Measurements from ENCODE around the gene YIF1A. TPM values are rescaled to one million over a fixed set of nuclear protein-coding genes. Genes with fewer than 3 reads are reported as not detected.

The YIF1A gene
- total RNA-seq, 4 donors from 2014 or later: 39.0 to 60.5 (median 53.7) TPM

DNA sequence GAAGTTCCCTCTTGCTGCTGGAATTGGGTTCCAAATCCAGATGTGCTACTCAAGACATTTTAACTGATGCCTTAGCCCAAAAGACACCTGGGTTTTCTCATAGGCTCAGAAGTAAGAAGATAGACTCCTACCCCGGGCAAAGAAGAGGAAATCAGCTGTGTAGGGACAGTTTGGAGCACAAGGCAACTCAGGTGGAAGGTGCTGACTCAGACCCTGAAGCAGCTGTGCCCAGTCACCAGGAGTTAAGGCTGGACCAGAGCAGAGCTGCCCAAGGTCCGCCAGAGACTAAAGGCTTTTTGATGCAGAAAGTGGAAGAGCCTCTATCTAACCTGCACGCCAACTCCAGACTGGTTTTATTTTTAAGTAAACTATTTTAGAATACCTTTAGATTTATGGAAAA is 41.1 kb downstream of the YIF1A start:
- no peak for TF ChIP-seq CTCF (IDR thresholded peaks at IDR 0.05; ENCODE audit: low read depth)

DNA sequence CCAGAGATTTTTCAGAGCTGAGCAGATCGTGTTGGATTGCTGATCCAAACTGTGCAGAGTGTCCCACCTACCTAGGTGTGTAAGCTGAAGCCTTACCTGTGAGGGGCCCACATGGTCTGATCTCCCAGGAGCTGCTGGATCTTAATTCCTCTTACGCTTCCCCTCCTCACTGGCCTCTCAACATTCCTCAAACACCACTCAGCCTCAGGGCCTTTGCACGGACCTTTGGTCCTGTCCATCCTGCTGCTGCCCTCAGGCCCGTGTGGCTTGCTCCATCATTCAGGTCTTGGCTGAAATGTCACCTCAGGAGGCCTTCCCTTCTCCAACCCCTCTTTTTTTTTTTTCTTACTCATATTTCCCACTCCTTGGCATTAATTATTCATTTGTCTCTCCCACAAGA is 41.6 kb downstream of the YIF1A start:
- TF ChIP-seq CTCF (IDR thresholded peaks at IDR 0.05; ENCODE audit: low read depth): no peak

- no peak for TF ChIP-seq CTCF (IDR thresholded peaks at IDR 0.05; ENCODE audit: low read depth)
These were observed 45.0 kb downstream of the YIF1A start for GRCh38 chr11:66243782-66244535.

DNA sequence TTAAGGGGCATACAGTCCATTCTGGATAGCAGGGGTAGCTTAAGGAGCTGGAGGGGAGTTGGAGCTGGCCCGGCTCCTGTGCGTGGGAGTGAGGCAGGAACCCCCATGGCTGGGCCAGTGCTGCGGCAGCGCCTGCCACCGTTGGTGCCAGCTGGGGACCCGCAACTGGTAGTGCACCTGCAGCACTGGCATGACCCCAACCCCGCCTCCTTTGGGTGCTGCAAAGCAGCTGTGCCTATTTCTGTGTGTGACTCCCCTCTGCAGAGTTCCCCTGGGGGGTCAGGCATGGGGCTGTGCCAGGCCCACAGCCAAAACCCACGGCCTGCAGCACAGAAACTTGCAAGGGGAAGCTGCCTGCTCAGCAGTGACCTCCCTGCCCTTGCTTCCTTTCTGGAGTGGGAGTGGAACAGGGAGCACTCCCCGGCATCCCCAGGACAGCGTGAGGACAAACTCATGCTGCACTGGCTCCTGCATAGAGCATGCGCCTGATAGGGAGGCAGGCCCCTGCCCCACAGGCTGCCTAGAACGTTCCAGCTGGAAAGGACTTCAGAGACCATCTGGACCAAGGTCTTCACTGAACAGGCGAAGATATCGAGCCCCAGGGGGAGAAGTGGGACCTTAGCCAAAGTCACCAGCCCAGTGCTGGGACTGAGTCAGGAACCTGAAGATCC is 46.7 kb downstream of the YIF1A start:
- TF ChIP-seq CTCF (IDR thresholded peaks at IDR 0.05; ENCODE audit: low read depth): no peak

- no peak for TF ChIP-seq CTCF (IDR thresholded peaks at IDR 0.05; ENCODE audit: low read depth)
These were observed 48.2 kb downstream of the YIF1A start for GRCh38 chr11:66240781-66241136.

DNA sequence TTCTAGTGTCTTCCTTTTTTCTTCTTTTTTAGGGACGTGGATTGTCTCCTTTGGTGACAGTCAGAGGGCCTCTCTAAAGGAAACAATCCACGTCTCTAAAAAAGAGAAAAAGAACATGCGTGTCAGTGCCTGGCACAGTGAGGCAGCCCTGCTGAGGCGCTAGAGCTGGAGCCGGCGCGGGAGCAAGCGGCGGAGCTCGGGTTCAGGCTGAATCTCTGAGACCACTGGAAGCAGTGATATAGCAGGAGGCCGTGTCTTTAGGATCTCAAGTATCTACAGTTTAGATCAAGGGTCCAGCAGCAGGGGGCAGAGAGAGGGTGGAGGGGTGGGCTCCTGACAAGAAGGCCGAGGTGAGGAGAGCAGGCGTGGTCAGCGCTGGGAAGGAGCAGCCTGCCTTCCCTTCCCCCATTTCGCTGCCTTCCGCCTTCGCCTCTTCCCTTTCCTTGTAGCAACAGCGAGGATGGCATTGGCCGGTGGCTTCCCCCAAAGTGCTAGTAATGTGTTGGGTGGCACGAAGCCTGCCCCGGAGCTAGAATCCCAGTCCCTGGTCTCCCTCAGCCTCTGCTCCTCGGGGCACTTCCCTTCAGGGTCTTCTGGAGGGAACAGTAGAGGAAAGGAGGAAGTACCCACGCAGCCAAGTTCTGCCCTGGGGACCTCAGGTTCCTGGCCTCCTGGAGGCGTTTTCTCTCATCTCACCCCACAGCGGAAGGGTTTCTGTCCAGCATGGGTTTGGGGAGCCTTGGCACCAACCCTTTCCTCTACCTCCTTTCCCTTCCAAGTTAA is 48.8 kb downstream of the YIF1A start:
- no peak for TF ChIP-seq CTCF (IDR thresholded peaks at IDR 0.05; ENCODE audit: low read depth)

- no peak for TF ChIP-seq CTCF (IDR thresholded peaks at IDR 0.05; ENCODE audit: low read depth)
These were observed 49.4 kb downstream of the YIF1A start for GRCh38 chr11:66239511-66239910.
